H9 (cell line): ENCODE measurements around the gene VEZF1. TPM values are rescaled to one million over a fixed set of nuclear protein-coding genes. Genes with fewer than 3 reads are reported as not detected.

Experiments
- DNase-seq: peaks from one replicate; pipeline ENCODE4 v3.0.0-alpha.2; 2017
- H2AFZ ChIP-seq: one replicate; pipeline ENCODE4 v1.6.1; 2013; ENCODE audit warnings: mild to moderate bottlenecking, low read length, control low read depth, moderate library complexity
- H2AK5ac ChIP-seq: 2 replicates; pipeline ENCODE4 v1.6.1; 2013; ENCODE audit warnings: low read length, control low read depth, mixed read lengths; ENCODE audit not compliant: insufficient read length
- H2BK120ac ChIP-seq: one replicate; pipeline ENCODE4 v1.6.1; 2013; ENCODE audit warnings: low read depth, mild to moderate bottlenecking, low read length, control low read depth, inconsistent platforms; ENCODE audit not compliant: poor library complexity, severe bottlenecking
- H2BK12ac ChIP-seq: 2 replicates; pipeline ENCODE4 v1.6.1; 2013; ENCODE audit warnings: low read length, control low read depth, mixed read lengths, low read depth; ENCODE audit not compliant: insufficient read length
- H2BK15ac ChIP-seq: 2 replicates; pipeline ENCODE4 v1.6.1; 2013; ENCODE audit warnings: low read depth, low read length, control low read depth
- H2BK20ac ChIP-seq: one replicate; pipeline ENCODE4 v1.6.1; 2013; ENCODE audit warnings: low read depth, mild to moderate bottlenecking, low read length, control low read depth, inconsistent platforms; ENCODE audit not compliant: poor library complexity, severe bottlenecking
- H2BK5ac ChIP-seq: 2 replicates; pipeline ENCODE4 v1.6.1; 2013; ENCODE audit warnings: low read length, control low read depth, mixed read lengths; ENCODE audit not compliant: insufficient read length
- H3K14ac ChIP-seq: 2 replicates; pipeline ENCODE4 v1.6.1; 2013; ENCODE audit warnings: low read length, control low read depth; ENCODE audit not compliant: insufficient read depth
- H3K18ac ChIP-seq: 2 replicates; pipeline ENCODE4 v1.6.1; 2013; ENCODE audit warnings: low read depth, mild to moderate bottlenecking, mixed read lengths, low read length, control low read depth; ENCODE audit not compliant: insufficient read length
- H3K23ac ChIP-seq: 2 replicates; pipeline ENCODE4 v1.6.1; 2013; ENCODE audit warnings: low read length, control low read depth, mixed read lengths, low read depth; ENCODE audit not compliant: insufficient read length
- H3K23me2 ChIP-seq: 2 replicates; pipeline ENCODE4 v1.6.1; 2013; ENCODE audit warnings: low read depth, mild to moderate bottlenecking, mixed read lengths, low read length, control low read depth; ENCODE audit not compliant: insufficient read length, poor library complexity, severe bottlenecking
- H3K27ac ChIP-seq: 2 replicates; pipeline ENCODE4 v1.5.1; 2013; ENCODE audit warnings: low read length, control low read depth, mixed read lengths, low read depth; ENCODE audit not compliant: insufficient read length
- H3K27me3 ChIP-seq: 2 replicates; pipeline ENCODE4 v1.6.1; 2013; ENCODE audit warnings: low read length, control low read depth, inconsistent platforms; ENCODE audit not compliant: insufficient read depth
- H3K4ac ChIP-seq: 2 replicates; pipeline ENCODE4 v1.6.1; 2013; ENCODE audit warnings: low read depth, mild to moderate bottlenecking, control low read depth, inconsistent platforms, low read length, moderate library complexity
- H3K4me1 ChIP-seq: 2 replicates; pipeline ENCODE4 v1.6.1; 2013; ENCODE audit warnings: low read length, control low read depth, inconsistent platforms; ENCODE audit not compliant: insufficient read depth
- H3K4me2 ChIP-seq: 2 replicates; pipeline ENCODE4 v1.6.1; 2013; ENCODE audit warnings: low read length, control low read depth, mixed read lengths; ENCODE audit not compliant: insufficient read length, insufficient read depth
- H3K56ac ChIP-seq: 2 replicates; pipeline ENCODE4 v1.6.1; 2013; ENCODE audit warnings: low read depth, mild to moderate bottlenecking, mixed read lengths, low read length, control low read depth; ENCODE audit not compliant: insufficient read length
- H3K79me1 ChIP-seq: 2 replicates; pipeline ENCODE4 v1.6.1; 2013; ENCODE audit warnings: low read depth, mild to moderate bottlenecking, moderate library complexity, low read length, control low read depth, inconsistent platforms; ENCODE audit not compliant: insufficient read depth, poor library complexity, severe bottlenecking
- H3K79me2 ChIP-seq: 2 replicates; pipeline ENCODE4 v1.6.1; 2013; ENCODE audit warnings: low read length, control low read depth, inconsistent platforms; ENCODE audit not compliant: insufficient read depth
- H3K9ac ChIP-seq: 2 replicates; pipeline ENCODE4 v1.6.1; 2013; ENCODE audit warnings: low read length, control low read depth, mixed read lengths; ENCODE audit not compliant: insufficient read length; ENCODE audit errors: extremely low read depth
- H3K9me3 ChIP-seq: one replicate; pipeline ENCODE4 v1.6.1; 2013; ENCODE audit warnings: low read depth, low read length, inconsistent platforms; ENCODE audit not compliant: control insufficient read depth
- H3T11ph ChIP-seq: one replicate; pipeline ENCODE4 v1.6.1; 2013; ENCODE audit warnings: mild to moderate bottlenecking, low read length, control low read depth, inconsistent platforms
- H4K20me1 ChIP-seq: one replicate; pipeline ENCODE4 v1.6.1; 2013; ENCODE audit not compliant: control insufficient read depth, insufficient read length, insufficient read depth
- H4K5ac ChIP-seq: 2 replicates; pipeline ENCODE4 v1.6.1; 2013; ENCODE audit warnings: low read depth, mild to moderate bottlenecking, mixed read lengths, low read length, control low read depth; ENCODE audit not compliant: insufficient read length
- H4K8ac ChIP-seq: replicated peaks from 2 replicates; pipeline ENCODE4 v1.6.1; 2013; ENCODE audit warnings: low read length, control low read depth, mixed read lengths, low read depth; ENCODE audit not compliant: insufficient read length
- H4K91ac ChIP-seq: 2 replicates; pipeline ENCODE4 v1.6.1; 2013; ENCODE audit warnings: low read depth, mild to moderate bottlenecking, moderate library complexity, mixed read lengths, low read length, control low read depth; ENCODE audit not compliant: insufficient read length
- H3K27ac Mint-ChIP-seq, 3 experiments: 2 replicates in 2 of 3; 3 replicates in 1 of 3; pipeline ENCODE4 v1.8.0; 2020 to 2021; ENCODE audit warnings: mixed read lengths in 3 of 3, mild to moderate bottlenecking in 1 of 3, moderate library complexity in 1 of 3
- H3K27me3 Mint-ChIP-seq: 2 replicates; pipeline ENCODE4 v1.8.0; 2021; ENCODE audit warnings: low read depth, mild to moderate bottlenecking, moderate library complexity, mixed read lengths
- H3K36me3 Mint-ChIP-seq, 3 experiments: 2 replicates in 2 of 3; 3 replicates in 1 of 3; pipeline ENCODE4 v1.8.0; 2020 to 2021; ENCODE audit warnings: low read depth in 3 of 3, mixed read lengths in 3 of 3; ENCODE audit not compliant: insufficient read depth in 1 of 3
- H3K4me1 Mint-ChIP-seq, 2 experiments: 2 replicates each; pipeline ENCODE4 v1.8.0; 2020; ENCODE audit warnings: mixed read lengths in 2 of 2
- H3K4me3 Mint-ChIP-seq, 2 experiments: 2 replicates in 1 of 2; 3 replicates in 1 of 2; pipeline ENCODE4 v1.8.0; 2020 to 2021; ENCODE audit warnings: mild to moderate bottlenecking in 2 of 2, mixed read lengths in 2 of 2, moderate library complexity in 1 of 2
- H3K9me3 Mint-ChIP-seq, 2 experiments: 2 replicates in 1 of 2; 3 replicates in 1 of 2; pipeline ENCODE4 v1.8.0; 2020; ENCODE audit warnings: mild to moderate bottlenecking in 2 of 2, mixed read lengths in 2 of 2, moderate library complexity in 1 of 2
- WGBS: extraction: QIAGEN DNeasy Blood & Tissue Kit; methylation state at CpG from one replicate; pipeline ENCODE4 v1.1.7; 2013; ENCODE audit warnings: missing lambda C conversion rate, low lambda C conversion rate, mixed read lengths; ENCODE audit not compliant: insufficient read length; ENCODE audit errors: extremely low coverage; 5-methylcytosine and 5-hydroxymethylcytosine counted together
- total RNA-seq: library from RNA; stranded (reverse); gene quantifications from 2 replicates; pipeline ENCODE4 v1.2.1, GENCODE V29; 2021
- TF ChIP-seq, protein P1 (sequence below): fragments of 200-600 bp; sonication (generic); conservative IDR thresholded peaks from 3 replicates; pipeline ENCODE4 v1.8.0; 2021; ENCODE audit warnings: antibody characterized with exemption, mild to moderate bottlenecking

VEZF1 gene
- total RNA-seq, 1 experiment from 2014 or later = 58.1 TPM

DNA sequence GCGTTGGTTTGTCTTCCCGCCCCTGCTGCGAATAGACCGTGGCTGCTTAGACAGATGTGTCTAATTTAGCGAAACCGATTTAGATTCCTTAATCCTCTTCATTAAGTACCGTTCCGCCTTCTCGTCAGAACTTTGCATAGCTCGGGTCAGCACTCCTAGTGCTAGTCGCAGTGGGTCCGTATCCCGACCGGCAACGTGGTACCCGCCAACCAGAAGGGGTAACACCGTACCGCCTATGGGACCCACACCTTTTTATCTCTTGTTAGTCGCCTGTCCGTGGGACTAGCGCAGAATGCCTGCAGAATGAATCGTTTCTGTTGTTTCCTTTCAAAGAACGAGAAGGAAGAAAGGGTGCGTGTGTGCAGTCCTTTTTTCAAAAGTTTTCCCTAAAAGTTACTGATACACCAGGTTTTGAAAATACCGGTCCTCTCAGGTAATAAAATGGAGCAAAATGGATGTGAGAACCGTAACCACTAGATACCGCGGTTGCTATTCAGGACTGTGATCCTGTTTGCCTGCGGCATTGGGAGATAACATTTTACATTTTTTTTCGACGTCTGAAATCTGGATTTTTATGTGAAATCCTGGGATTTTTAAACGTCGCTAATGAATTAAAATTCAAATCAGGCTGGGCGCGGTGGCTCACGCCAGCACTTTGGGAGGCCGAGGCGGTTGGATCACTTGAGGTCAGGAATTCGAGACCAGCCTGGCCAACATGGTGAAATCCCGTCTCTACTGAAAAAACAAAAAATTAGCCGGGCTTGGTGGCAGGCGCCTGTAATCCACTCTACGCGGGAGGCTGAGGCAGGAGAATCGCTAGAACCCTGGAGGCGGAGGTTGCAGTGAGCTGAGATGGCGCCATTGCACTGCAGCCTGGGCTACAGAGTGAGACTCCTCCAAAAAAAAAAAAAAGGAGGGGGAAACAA is 20.0 kb upstream of the VEZF1 start:
- Histone ChIP-seq H3K4ac (no peak overlapping the region; the same call in 1 of the 2 replicates), H3K23ac (no peak overlapping the region), H2BK5ac (peak overlapping the region; percentile 25), H2BK15ac (no peak overlapping the region), H2AK5ac (no peak overlapping the region), H3K4me2 (peak overlapping the region; percentile 98), H3K27ac (peak overlapping the region; percentile 89), H3K4me1 (peaks cover 3% of the 10 kb centered on the region; the same call in 1 of the 2 replicates), H3K18ac (peak overlapping the region; percentile 82), H3K9me3 (no peaks in the 10 kb centered on the region), H4K5ac (no peak overlapping the region), H3T11ph (no peak overlapping the region), H3K56ac (no peak overlapping the region), H3K27me3 (no peaks in the 10 kb centered on the region), H3K79me1 (no peaks in the 10 kb centered on the region), H3K79me2 (peaks cover 22% of the 10 kb centered on the region), H3K9ac (peak overlapping the region; percentile 88), H4K8ac (no peak overlapping the region), H4K91ac (no peak overlapping the region), H2BK120ac (no peak overlapping the region), H2BK20ac (no peak overlapping the region), H2AFZ (no peak overlapping the region), H4K20me1 (no peaks in the 10 kb centered on the region), H3K14ac (peak overlapping the region; percentile 84; the same call in 1 of the 2 replicates), H2BK12ac (no peak overlapping the region), H3K23me2 (peaks cover 9% of the 10 kb centered on the region)
- H3K9me3 Mint-ChIP-seq = peaks cover 3 to 9% of the 10 kb centered on the region in 2 experiments; a peak in 2 of 5 replicates
- peaks cover 22 to 35% of the 10 kb centered on the region in 2 experiments for H3K4me1 Mint-ChIP-seq
- TF ChIP-seq, protein P1, sequence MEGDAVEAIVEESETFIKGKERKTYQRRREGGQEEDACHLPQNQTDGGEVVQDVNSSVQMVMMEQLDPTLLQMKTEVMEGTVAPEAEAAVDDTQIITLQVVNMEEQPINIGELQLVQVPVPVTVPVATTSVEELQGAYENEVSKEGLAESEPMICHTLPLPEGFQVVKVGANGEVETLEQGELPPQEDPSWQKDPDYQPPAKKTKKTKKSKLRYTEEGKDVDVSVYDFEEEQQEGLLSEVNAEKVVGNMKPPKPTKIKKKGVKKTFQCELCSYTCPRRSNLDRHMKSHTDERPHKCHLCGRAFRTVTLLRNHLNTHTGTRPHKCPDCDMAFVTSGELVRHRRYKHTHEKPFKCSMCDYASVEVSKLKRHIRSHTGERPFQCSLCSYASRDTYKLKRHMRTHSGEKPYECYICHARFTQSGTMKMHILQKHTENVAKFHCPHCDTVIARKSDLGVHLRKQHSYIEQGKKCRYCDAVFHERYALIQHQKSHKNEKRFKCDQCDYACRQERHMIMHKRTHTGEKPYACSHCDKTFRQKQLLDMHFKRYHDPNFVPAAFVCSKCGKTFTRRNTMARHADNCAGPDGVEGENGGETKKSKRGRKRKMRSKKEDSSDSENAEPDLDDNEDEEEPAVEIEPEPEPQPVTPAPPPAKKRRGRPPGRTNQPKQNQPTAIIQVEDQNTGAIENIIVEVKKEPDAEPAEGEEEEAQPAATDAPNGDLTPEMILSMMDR = 0 out of 3 replicates have a peak, but pooled peaks have one; percentile 13
- H3K27ac Mint-ChIP-seq = peak overlapping the region; percentile 100
- peak; percentile 39 for DNase-seq
- peaks cover 37 to 46% (median 44%) of the 10 kb centered on the region in 3 experiments for H3K36me3 Mint-ChIP-seq
- no CpG with 5 or more reads among the region's 47 CpGs for WGBS
- peak overlapping the region; percentile 100 for H3K4me3 Mint-ChIP-seq
- H3K27me3 Mint-ChIP-seq = peaks cover 3% of the 10 kb centered on the region; the same call in 1 of the 2 replicates
